Right atrium auricular region (tissue), 2 donors: ENCODE data around the gene PXDN. TPM values are rescaled to one million over a fixed set of nuclear protein-coding genes. Genes with fewer than 3 reads are reported as not detected.

Source experiments
- DNase-seq: peaks from one replicate; pipeline ENCODE4 v3.0.0-alpha.2; 2019; ENCODE audit warnings: low spot score
- H3K27ac ChIP-seq, 2 donors: fragments of 200-600 bp; sonication (generic); 1 replicate in 1 of 2; 2 replicates in 1 of 2; pipeline ENCODE4 v1.5.1; 2016 to 2019
- H3K27me3 ChIP-seq, 2 donors: fragments of 200-600 bp; sonication (generic); one replicate each; pipeline versions ENCODE4 v1.5.1 to v1.6.0; 2017 to 2019
- H3K36me3 ChIP-seq: fragments of 200-600 bp; sonication (generic); one replicate; pipeline ENCODE4 v1.5.1; 2016
- H3K4me1 ChIP-seq, 2 donors: fragments of 200-600 bp; sonication (generic); one replicate each; pipeline versions ENCODE4 v1.5.1 to v1.6.0; 2017 to 2019
- H3K4me3 ChIP-seq, 2 donors: fragments of 200-600 bp; sonication (generic); 1 replicate in 1 of 2; 2 replicates in 1 of 2; pipeline ENCODE4 v1.5.1; 2017 to 2019; ENCODE audit warnings: mild to moderate bottlenecking in 1 of 2, moderate library complexity in 1 of 2
- H3K9me3 ChIP-seq, 2 donors: fragments of 200-600 bp; sonication (generic); one replicate each; pipeline ENCODE4 v1.5.1; 2019
- CTCF ChIP-seq, 2 donors: fragments of 200-600 bp; sonication (generic); IDR thresholded peaks; one replicate each; pipeline ENCODE4 v1.5.1; 2019; ENCODE audit warnings: antibody characterized with exemption in 2 of 2
- total RNA-seq, 2 donors: library from RNA; depleted of rRNA; stranded (reverse); fragments of >200 nt; gene quantifications; one replicate each; pipeline ENCODE4 v1.1.0, GENCODE V29; 2016

The PXDN gene
- total RNA-seq, 2 donors from 2014 or later: 25.4 to 26.9 TPM

GRCh38 chr2:1664698-1665097, 79.6 kb downstream of the PXDN start:
- TF ChIP-seq CTCF (IDR thresholded peaks at IDR 0.05): no peak
- Histone ChIP-seq H3K4me1 (no peaks in the 10 kb centered on the region), H3K36me3 (peaks cover 36% of the 10 kb centered on the region), H3K9me3 (no peaks in the 10 kb centered on the region), H3K27ac (no peak overlapping the region), H3K4me3 (no peak overlapping the region), H3K27me3 (no peaks in the 10 kb centered on the region)
- DNase-seq: peak; percentile 40

- DNase-seq: peak; percentile 47
- H3K4me1 ChIP-seq: no peaks in the 10 kb centered on the region
- no peaks in the 10 kb centered on the region for H3K27me3 ChIP-seq
- peaks cover 38% of the 10 kb centered on the region for H3K36me3 ChIP-seq
- H3K9me3 ChIP-seq: no peaks in the 10 kb centered on the region
- no peak for TF ChIP-seq CTCF (IDR thresholded peaks at IDR 0.05)
- H3K27ac ChIP-seq: no peak overlapping the region
- no peak overlapping the region for H3K4me3 ChIP-seq
Measured at GRCh38 chr2:1664076-1664605, 80.2 kb downstream of the PXDN start.

GRCh38 chr2:1663621-1664020, 80.7 kb downstream of the PXDN start:
- peak; percentile 47 for DNase-seq
- TF ChIP-seq CTCF (IDR thresholded peaks at IDR 0.05): no peak
- Histone ChIP-seq H3K27ac (no peak overlapping the region), H3K27me3 (no peaks in the 10 kb centered on the region), H3K9me3 (no peaks in the 10 kb centered on the region), H3K36me3 (peaks cover 38% of the 10 kb centered on the region), H3K4me3 (no peak overlapping the region), H3K4me1 (no peaks in the 10 kb centered on the region)

GRCh38 chr2:1662606-1663180, 81.6 kb downstream of the PXDN start:
- DNase-seq: peak; percentile 47
- H3K27ac ChIP-seq: no peak overlapping the region
- H3K36me3 ChIP-seq: peaks cover 38% of the 10 kb centered on the region

GRCh38 chr2:1661891-1662605, 82.3 kb downstream of the PXDN start:
- Histone ChIP-seq H3K9me3 (no peaks in the 10 kb centered on the region), H3K36me3 (peaks cover 38% of the 10 kb centered on the region), H3K4me3 (no peak overlapping the region), H3K4me1 (no peaks in the 10 kb centered on the region), H3K27me3 (no peaks in the 10 kb centered on the region), H3K27ac (no peak overlapping the region)
- DNase-seq: peak; percentile 50
- no peak for TF ChIP-seq CTCF (IDR thresholded peaks at IDR 0.05)

More at GRCh38 chr2:1662606-1663180, 81.6 kb downstream of the PXDN start:
- no peak for TF ChIP-seq CTCF (IDR thresholded peaks at IDR 0.05)
- H3K27me3 ChIP-seq: no peaks in the 10 kb centered on the region
- no peak overlapping the region for H3K4me3 ChIP-seq
- H3K4me1 ChIP-seq: no peaks in the 10 kb centered on the region
- no peaks in the 10 kb centered on the region for H3K9me3 ChIP-seq
